ENCODE data around the gene GBX2.

- TF ChIP-seq CTCF (IDR thresholded peaks at IDR 0.05), result no peak
- TF ChIP-seq POLR2A (IDR thresholded peaks at IDR 0.05), result no peak
- TF ChIP-seq POLR2AphosphoS5 (IDR thresholded peaks at IDR 0.05), result no peak
These were observed 3.0 kb upstream of the GBX2 start for GRCh38 chr2:236171181-236171679.
